Osteocyte (in vitro differentiated cells): Measurements from ENCODE around the gene CCSER1. TPM values are rescaled to one million over a fixed set of nuclear protein-coding genes. Genes with fewer than 3 reads are reported as not detected.

Experiments
- DNase-seq: peaks from one replicate; pipeline ENCODE4 v3.0.0; 2021; ENCODE audit warnings: mixed read lengths; ENCODE audit not compliant: unreplicated experiment; ENCODE audit errors: extremely low spot score
- H3K27ac Mint-ChIP-seq: one replicate; pipeline ENCODE4 v1.8.0; 2021; ENCODE audit warnings: mild to moderate bottlenecking, mixed read lengths; ENCODE audit not compliant: unreplicated experiment
- H3K27me3 Mint-ChIP-seq: one replicate; pipeline ENCODE4 v1.8.0; 2021; ENCODE audit warnings: mixed read lengths; ENCODE audit not compliant: unreplicated experiment
- H3K36me3 Mint-ChIP-seq: one replicate; pipeline ENCODE4 v1.8.0; 2021; ENCODE audit warnings: mixed read lengths; ENCODE audit not compliant: unreplicated experiment
- H3K4me1 Mint-ChIP-seq: one replicate; pipeline ENCODE4 v1.8.0; 2021; ENCODE audit warnings: mixed read lengths; ENCODE audit not compliant: unreplicated experiment
- H3K4me3 Mint-ChIP-seq: one replicate; pipeline ENCODE4 v1.8.0; 2021; ENCODE audit warnings: mild to moderate bottlenecking, moderate library complexity, mixed read lengths; ENCODE audit not compliant: unreplicated experiment
- H3K9me3 Mint-ChIP-seq: one replicate; pipeline ENCODE4 v1.8.0; 2021; ENCODE audit warnings: mixed read lengths; ENCODE audit not compliant: unreplicated experiment
- total RNA-seq: library from RNA; stranded (reverse); gene quantifications from 2 replicates; pipeline ENCODE4 v1.2.1, GENCODE V29; 2021
- TF ChIP-seq, protein P1 (sequence below): fragments of 200-600 bp; sonication (generic); IDR thresholded peaks from 2 replicates; pipeline ENCODE4 v1.5.0; 2021; ENCODE audit warnings: antibody characterized with exemption, mild to moderate bottlenecking, moderate library complexity

CCSER1 gene
- total RNA-seq, 1 donor from 2014 or later: not detected

DNA sequence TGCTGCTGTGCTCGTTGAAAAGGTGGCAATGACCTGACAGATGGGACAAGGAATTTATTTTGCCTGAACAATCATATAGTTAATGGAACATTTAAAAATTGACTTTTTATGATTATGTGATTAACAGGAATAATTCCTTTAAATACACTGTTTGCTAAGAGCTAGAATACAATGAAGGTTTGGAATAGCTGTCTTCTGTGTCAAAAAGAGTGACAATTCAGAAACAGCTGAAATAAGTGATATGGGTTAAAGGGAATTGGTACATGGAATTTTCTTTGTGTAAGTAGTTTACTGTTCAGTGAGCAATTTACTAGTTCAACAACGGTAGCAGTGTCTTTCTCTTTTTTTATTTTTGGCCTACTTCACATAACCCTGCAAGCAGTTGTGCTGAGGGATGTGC is 1093.1 kb downstream of the CCSER1 start:
- no peak for DNase-seq
- TF ChIP-seq, protein P1, sequence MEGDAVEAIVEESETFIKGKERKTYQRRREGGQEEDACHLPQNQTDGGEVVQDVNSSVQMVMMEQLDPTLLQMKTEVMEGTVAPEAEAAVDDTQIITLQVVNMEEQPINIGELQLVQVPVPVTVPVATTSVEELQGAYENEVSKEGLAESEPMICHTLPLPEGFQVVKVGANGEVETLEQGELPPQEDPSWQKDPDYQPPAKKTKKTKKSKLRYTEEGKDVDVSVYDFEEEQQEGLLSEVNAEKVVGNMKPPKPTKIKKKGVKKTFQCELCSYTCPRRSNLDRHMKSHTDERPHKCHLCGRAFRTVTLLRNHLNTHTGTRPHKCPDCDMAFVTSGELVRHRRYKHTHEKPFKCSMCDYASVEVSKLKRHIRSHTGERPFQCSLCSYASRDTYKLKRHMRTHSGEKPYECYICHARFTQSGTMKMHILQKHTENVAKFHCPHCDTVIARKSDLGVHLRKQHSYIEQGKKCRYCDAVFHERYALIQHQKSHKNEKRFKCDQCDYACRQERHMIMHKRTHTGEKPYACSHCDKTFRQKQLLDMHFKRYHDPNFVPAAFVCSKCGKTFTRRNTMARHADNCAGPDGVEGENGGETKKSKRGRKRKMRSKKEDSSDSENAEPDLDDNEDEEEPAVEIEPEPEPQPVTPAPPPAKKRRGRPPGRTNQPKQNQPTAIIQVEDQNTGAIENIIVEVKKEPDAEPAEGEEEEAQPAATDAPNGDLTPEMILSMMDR: no peak
- H3K4me1 Mint-ChIP-seq: no peaks in the 10 kb centered on the region
- H3K27me3 Mint-ChIP-seq: no peaks in the 10 kb centered on the region
- H3K9me3 Mint-ChIP-seq: no peaks in the 10 kb centered on the region
- no peaks in the 10 kb centered on the region for H3K36me3 Mint-ChIP-seq
- H3K27ac Mint-ChIP-seq: no peak overlapping the region
- H3K4me3 Mint-ChIP-seq: no peak overlapping the region

DNA sequence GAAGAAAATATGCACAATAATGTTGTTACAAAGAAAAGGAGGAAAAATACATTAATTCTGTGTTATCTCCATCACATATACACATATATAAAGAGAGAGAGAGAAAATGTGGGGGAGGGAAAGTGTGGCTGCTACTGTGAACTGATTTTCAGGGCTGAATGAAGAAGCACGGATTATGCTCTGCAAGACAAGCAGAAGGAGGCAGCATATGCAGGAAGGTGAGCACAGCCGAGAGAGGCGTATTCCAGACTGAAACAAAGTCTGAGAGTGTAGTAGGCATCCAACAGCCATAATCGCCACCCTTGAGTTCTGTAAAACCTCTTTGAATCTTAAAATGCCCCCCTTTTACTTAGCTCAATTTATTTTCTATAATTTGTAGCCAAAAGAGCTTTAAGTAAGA is 1094.8 kb downstream of the CCSER1 start:
- no peak for DNase-seq
- H3K4me1 Mint-ChIP-seq: no peaks in the 10 kb centered on the region
- H3K27ac Mint-ChIP-seq: no peak overlapping the region
- H3K27me3 Mint-ChIP-seq: no peaks in the 10 kb centered on the region
- no peak overlapping the region for H3K4me3 Mint-ChIP-seq
- H3K36me3 Mint-ChIP-seq: no peaks in the 10 kb centered on the region
- TF ChIP-seq, protein P1: no peak
- H3K9me3 Mint-ChIP-seq: no peaks in the 10 kb centered on the region

DNA sequence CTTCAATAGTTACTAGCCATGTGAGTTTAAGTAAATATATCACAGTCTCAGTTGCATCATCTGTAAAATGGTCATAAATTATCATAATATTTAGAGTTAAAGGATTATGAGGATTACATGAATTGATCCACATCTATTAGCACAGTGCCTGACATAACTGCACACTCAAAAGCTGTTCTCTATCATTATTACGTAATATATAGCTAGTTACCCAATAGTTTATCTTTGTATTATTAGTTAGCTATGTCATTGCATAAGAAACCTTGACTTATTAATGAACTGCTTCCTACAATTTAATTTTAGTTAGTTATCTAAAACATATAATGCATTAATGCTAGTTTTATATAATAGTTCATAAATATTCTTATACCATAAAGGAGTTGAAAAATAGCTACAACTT is 1099.7 kb downstream of the CCSER1 start:
- no peaks in the 10 kb centered on the region for H3K9me3 Mint-ChIP-seq

DNA sequence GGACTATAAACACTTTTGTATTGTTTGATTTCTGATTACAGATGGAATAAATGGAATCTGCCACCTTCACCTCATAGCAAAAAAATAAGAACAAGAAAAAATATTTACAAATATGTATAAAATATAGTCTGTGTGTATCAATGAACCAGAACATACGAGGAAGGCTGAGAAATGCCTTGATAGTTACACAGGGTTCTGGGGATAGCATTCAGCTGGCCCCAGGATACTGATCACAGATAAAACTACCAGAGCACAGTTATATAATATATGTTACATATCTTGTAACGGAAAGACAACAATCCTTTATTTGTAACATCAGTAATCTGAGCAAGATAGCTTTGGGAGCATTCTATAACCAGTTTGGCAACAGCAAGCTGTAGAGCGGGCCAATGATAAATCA is 1101.5 kb downstream of the CCSER1 start:
- peaks cover 5% of the 10 kb centered on the region for H3K27me3 Mint-ChIP-seq

More for the DNA sequence above, 1099.7 kb downstream of the CCSER1 start:
- no peaks in the 10 kb centered on the region for H3K36me3 Mint-ChIP-seq
- peaks cover 2% of the 10 kb centered on the region for H3K27me3 Mint-ChIP-seq
- H3K4me1 Mint-ChIP-seq: no peaks in the 10 kb centered on the region
- H3K27ac Mint-ChIP-seq: no peak overlapping the region
- DNase-seq: no peak
- TF ChIP-seq, protein P1: no peak
- no peak overlapping the region for H3K4me3 Mint-ChIP-seq

DNA sequence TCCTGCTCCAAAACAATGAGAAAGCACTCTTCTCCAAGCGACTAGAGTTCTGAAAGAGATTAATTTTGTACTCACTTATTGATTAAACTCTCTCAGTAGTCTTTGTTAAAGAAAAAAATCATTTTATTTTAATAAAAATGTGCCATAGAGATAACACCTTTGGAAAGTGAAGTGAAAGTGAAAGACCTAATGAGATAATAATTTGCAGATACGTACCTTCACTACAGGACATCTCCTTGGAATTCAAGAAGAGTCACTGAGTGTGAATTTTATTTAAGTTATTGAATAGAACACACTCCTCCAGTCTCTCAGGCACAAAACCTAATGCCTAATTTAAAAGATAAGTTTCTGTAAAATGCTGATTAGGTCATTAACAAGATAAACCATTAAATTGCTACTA is 1106.0 kb downstream of the CCSER1 start:
- Mint-ChIP-seq H3K36me3 (no peaks in the 10 kb centered on the region), H3K4me3 (no peak overlapping the region), H3K9me3 (no peaks in the 10 kb centered on the region), H3K27ac (no peak overlapping the region), H3K4me1 (no peaks in the 10 kb centered on the region), H3K27me3 (peaks cover 7% of the 10 kb centered on the region)
- no peak for DNase-seq
- TF ChIP-seq, protein P1: no peak

More for the DNA sequence above, 1101.5 kb downstream of the CCSER1 start:
- no peaks in the 10 kb centered on the region for H3K36me3 Mint-ChIP-seq
- H3K4me3 Mint-ChIP-seq: no peak overlapping the region
- H3K9me3 Mint-ChIP-seq: no peaks in the 10 kb centered on the region
- TF ChIP-seq, protein P1: no peak
- no peak for DNase-seq
- H3K27ac Mint-ChIP-seq: no peak overlapping the region
- no peaks in the 10 kb centered on the region for H3K4me1 Mint-ChIP-seq
